ENCODE measurements around the gene CDH23.
A peak's percentile ranks its signal among the peaks of the same experiment; 100 is the strongest.

CDH23 gene

DNA sequence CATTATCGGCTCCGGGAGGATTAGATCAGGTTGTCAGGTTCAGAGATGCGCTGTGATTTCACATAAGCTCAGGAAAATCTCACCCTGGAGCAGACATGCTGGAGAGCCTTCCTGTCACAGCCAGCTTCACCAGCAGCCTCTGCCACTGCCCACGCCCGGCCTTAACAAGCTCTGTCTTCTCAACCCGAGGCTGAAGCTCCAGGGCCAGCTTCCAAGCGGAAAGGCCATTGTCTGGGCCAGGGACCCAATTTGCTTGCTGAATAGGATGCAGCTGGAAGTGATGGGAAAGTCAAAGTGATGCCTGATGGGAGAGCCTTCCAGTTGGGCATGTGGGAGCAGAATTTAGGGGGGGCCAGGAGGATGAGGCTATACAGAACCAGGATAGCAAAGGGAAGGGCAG lies 286.6 kb downstream of the CDH23 start:
- intact Hi-C loops (cut with DNase I) = no loop called here
- DNase-seq = peak in 23 of 42 donors; percentile 11 to 58 (median 38)

DNA sequence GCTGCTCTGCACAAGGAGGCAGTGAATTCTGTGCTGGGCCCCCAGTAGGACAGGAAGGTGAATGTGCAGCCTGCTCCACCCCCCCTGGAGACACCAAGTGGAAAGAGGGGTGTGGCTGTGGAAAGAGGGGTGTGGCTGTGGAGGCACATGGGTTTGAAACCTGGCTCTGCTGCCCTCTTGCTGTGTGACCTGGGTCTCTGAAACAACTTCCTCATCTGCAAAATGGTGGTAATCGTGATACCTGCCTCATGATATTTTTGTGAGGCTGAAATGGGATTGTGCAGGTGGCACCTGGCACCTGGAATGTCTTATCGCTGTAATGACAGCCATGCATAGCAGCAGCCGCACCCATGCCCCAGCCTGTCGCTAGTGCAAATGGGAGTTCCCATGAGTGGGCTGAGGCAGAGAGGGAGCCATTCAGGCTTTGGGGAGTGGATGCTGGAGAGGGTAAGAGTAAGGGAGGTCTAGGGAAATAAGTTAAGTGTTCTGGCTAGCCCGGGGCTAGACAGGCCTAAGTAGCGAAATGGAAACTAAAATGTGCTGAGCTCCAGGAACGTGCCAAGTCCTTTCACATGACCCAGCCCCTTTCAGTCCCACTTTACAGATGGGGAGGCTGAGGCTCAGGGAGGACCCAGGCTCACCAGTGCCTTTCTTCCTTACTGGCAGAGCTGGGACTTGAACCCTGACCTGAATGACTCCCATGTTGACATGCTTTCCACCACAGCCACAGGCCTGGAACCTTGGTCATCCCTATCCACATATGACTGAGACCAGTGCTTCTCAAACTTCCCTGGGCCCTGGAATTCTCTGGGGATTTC lies 287.8 kb downstream of the CDH23 start:
- peak in 25 of 42 donors; percentile 16 to 78 (median 49) for DNase-seq
- intact Hi-C loops (cut with DNase I) = no loop called here

DNA sequence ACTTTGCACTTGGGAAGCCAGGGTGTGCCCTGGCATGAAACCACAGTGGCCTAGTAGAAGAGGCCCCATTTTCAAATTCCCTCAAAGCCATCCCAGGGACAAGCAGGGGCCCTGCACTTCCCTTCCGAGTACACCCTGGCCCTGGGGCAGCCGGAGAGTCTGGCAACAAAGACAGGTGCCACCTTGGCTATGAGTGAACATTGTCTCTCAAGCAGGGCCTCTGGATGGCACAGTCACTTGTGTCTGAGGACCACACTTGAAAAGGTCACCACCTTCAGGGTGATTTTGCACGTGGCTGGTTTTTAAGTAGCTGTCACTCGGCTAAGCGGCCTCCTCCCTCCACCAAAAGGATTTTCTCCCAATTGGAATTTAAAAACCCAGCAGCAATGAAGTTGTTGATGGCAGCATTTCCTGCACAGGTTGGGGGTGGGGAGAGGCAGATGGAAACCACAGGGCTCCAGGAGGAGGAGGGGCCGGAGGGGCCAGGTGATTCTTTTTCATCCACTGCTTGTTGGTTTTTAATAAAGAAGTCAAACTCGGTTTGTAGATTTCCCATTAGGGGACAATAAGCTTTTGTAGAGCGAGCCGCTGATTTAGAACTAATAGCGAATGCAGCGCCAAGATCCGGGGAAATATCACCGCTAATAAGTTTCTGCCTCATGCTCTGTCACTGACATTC lies 289.0 kb downstream of the CDH23 start:
- DNase-seq = no peak
- intact Hi-C loops (cut with DNase I) = no loop called here

DNA sequence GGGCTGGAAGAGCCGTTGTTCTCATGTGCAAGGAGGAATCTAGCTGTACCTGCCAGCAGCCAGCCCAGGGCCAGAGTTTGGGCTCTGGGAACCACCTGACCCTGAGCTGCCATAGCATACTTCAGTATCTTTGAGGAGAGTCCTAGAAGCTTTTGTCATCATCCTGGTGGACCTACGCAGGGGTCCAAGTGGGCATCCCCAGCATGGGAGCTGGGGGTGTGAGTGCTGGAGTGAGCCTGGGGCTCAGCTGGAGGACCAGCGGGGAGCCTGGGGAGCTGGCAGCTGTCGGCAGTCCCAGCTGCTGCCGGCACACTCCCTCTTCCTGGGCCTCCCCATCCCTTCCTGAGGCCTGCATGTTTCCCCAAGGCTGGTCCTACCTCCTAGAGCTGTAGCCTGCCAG lies 290.4 kb downstream of the CDH23 start:
- intact Hi-C loops (cut with DNase I) = no loop called here
- no peak for DNase-seq

DNA sequence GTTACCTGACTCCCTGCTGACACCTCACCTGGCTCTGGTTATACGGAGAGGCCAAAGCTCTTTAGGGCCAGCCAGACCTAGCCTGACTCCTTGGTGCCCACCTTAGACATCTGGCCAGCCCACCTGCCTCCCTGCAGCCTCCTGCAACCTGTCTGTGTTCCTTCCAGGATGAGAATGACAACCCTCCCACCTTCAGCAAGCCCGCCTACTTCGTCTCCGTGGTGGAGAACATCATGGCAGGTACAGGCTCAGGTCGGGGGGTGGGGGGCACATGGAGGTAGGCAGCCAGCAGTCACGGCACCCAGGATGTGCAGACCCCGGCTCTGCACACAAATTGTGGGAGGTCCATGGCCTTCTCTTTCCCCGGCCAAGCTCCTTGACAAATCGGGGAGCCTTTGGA lies 290.8 kb downstream of the CDH23 start:
- intact Hi-C loops (cut with DNase I) = no loop called here
- DNase-seq = peak in 31 of 42 donors; percentile 26 to 82 (median 46)

DNA sequence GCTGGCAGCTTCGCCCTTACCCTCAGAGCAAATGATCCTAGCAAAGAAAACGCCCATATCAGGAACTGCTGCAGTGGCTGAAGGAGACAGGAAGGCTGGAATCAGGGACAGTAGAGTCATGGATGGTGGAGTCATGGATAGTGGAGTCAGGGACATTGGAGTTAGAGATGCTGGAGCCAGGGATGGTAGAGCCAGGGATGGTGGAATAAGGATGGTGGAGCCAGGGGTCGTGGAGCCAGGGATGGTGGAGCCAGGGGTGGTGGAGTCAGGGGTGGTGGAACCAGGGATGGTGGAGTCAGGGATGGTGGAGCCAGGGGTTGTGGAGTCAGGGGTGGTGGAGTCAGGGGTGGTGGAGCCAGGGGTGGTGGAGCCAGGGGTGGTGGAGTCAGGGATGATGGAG lies 291.5 kb downstream of the CDH23 start:
- intact Hi-C loops (cut with DNase I) = no loop called here
- no peak for DNase-seq

DNA sequence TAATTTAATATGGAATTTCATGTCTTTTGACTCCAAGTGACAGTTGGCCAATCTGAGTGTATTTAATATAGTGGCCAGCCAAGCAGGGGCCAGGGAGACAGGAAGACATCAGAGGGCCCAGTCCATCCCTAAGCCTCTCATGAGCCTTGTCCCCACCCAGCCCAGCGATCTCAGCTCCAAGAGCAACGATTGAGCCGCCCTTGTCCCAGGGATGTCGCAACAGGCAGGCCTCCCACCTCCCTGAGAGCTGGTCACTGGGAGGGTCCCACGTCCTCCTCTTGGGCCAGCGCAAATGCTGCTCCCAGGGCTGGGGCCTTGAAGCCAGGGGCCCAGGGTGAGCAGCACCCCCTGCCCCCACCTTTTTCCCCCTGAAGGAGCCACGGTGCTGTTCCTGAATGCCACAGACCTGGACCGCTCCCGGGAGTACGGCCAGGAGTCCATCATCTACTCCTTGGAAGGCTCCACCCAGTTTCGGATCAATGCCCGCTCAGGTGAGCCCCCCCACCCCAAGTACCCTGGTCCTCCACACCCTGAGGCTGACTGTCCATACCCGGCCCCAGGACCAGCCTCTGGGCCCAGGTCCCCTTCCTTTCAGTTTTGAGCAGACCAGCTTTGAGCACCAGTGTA lies 293.5 kb downstream of the CDH23 start:
- intact Hi-C loops (cut with DNase I) = no loop called here
- DNase-seq = no peak

DNA sequence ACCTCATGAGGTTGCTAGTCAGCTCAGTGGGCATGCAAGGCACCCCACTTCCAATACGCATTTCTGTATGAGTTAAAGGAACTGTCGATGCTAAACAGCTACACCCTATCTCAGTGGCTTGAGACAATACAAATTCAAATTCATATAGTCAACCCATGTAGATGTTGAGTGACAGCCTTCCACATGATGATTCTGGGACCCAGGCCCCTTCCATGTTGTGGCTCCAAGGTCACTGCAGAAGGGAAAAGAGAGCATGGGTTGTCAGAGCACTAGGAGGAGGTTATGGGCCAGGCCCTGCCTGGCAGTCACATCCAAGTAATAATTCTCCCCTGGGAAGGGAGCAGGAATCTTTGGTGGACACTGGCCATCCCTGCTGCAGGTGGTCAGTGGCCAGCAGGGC lies 294.7 kb downstream of the CDH23 start:
- no peak for DNase-seq
- intact Hi-C loops (cut with DNase I) = no loop called here

DNA sequence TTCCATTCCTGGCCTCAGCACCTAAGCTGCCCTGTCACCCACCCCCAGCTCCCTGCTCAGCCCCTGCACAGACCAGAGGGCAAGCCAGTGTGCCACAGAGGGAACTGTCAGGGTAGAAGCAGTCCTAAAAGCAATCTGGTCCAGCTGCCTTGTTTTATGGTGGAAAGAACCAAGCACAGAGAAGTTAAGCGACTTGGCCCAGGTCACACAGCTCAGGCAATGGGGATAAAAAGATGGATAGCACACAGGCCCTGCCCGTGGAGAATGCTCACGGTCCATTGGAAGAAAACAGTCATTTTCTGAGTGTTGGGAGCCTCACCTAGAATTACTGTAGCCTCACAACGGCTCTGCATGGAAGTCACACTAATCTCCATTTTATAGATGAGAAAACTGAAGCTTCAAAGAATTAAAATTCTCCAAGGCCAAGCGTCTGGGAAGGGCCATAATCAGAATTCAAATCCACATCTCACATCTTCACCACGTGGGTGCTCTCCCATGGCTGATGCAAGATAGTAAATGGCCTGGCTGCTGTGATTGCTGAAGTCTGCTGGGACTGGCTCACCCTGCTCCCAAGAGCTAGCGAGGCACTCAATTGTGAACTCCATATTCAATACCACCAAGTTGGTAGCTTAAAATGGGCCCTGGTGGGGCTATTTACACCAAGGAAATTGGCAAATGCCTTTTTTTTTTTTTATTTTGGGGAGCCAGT lies 296.0 kb downstream of the CDH23 start:
- intact Hi-C loops (cut with DNase I) = no loop called here
- DNase-seq = no peak

DNA sequence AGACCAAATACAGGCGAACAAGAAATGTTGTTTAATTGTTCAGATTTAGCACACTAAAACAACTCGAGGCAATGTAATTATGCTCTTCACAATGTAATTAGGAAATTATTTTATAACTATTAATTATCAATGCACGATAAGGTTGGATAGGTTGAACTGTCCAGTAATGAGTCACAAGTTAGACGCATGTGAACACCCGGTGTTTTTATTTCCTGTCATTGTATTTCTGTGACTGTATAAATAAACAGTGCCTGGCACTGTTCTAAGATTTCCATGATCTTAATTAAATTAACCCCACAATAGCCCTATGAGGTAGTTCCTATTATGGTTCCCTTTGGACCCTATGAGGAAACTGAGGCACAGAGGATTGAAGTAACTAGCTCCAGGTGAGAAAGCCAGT lies 296.7 kb downstream of the CDH23 start:
- intact Hi-C loops (cut with DNase I) = no loop called here

DNA sequence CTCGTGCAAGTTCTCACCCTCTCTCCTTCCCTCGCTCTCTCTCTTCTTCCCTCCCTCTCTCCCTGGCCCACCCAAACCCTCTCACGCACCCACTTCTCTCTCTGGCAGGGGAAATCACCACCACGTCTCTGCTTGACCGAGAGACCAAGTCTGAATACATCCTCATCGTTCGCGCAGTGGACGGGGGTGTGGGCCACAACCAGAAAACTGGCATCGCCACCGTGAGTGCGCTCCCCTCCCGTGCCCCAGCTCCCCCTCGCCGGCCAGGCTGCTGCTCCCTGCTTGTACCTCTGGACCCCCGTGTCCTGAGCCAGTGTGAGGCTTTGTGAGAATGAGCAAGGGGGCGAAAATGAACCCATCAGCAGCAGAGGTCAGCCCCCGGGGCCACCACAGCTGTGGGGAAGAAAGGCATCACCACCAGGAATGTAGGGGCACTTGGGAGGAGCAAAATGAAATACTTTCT lies 297.4 kb downstream of the CDH23 start:
- no peak for DNase-seq
- intact Hi-C loops (cut with DNase I) = no loop called here

More for the DNA sequence above, 296.7 kb downstream of the CDH23 start:
- no peak for DNase-seq

DNA sequence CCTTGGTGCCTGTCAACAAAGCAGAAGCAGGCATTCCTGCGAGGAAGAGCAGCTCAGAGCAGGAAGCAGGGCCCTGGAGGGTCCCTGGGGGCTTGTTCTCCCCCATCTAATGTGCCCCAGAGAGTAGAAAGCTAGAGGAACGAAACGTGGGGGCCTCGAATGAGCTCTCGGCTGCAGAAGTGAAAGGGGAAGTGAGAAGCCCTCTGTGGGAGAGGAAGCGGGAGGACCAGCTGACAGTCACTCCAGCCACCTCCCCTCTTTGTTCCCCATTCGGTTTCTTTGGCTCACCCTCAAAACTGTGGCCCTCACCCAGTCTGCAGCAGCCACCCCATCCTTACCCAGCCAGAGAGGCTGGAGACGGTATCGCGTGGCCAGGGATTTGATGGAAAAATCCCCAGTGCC lies 297.8 kb downstream of the CDH23 start:
- peak in 29 of 42 donors; percentile 19 to 62 (median 40) for DNase-seq
- intact Hi-C loops (cut with DNase I) = no loop called here

DNA sequence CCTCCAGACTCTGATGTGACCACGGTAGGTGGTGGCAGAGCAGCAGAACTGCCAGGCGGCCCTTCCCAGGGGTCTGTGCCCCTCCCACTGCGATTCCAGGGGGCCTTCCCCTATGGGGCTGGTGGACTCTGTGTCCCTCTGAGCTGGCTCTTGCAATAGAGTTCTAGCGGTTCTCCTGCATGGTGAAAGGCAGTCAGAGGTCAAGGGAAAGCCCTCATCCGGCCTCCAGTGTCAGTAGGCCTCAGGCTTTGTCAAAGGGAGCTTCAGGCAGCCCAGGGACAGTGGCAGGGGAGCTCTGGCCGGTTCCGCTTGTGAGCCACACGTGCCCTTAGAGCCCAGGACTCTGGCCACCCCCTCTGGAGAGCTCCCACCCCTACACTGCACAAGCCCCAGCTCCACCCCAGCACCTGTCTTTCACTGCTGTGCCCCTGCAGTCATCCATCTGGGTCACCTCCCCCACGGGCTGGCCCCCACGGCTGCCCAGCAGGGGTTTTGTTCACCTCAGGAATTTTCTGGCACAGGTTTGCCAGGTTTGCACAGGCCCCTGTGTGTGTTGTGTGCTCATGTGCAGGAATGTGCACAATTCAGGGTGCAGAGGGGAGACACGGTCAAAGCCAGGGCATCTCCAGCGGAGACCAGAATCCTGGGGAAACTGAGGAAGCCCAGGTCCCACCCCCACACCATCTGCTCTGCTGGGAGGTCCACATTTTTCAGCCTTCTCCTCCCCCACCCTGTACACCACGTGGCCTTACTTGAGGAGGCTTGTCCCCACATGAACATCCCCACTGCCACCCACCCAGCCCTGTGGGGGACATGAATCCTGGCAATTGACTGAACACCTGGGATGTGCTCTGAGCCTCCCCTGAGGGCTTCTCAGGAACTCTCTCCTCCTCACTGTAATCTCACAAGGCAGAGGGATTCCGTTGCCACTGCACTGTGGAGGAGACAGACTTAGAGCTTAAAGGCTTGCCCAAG lies 299.1 kb downstream of the CDH23 start:
- intact Hi-C loops (cut with DNase I) = no loop called here
- DNase-seq = no peak

DNA sequence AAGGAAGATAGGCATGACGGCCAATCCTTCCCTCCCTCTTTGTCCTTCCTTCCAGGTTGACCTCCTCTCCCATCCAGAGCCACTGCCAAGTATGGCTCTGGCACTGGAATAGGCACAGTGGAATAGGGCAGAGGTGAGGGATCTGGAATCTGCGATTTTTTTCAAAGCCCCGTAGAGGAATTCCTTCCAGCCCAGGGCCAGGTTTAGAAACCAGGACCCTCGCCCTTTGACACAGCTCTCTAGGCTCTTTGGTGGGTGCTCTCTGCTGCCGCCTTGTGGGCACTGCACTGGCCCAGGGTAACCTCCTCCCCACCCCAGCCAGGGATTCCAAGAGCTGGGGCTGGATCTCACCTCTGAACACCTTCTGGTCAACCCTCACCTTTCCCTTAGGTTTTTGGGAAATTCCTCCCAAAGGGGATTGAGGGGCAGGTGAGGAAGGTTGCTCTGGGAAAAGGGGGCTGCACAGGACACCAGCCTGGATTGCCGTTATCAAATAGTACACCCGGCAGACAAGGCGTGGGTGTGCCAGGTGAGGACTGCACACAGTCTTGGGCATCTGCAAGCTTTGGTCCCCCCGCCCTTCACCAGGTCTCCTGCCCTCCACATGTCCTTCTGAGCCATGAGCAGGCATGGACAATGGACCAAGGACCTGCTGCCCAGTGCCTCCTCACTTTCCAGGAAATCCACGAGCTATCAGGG lies 300.1 kb downstream of the CDH23 start:
- intact Hi-C loops (cut with DNase I) = no loop called here
- peak in 41 of 42 donors; percentile 41 to 86 (median 67) for DNase-seq

DNA sequence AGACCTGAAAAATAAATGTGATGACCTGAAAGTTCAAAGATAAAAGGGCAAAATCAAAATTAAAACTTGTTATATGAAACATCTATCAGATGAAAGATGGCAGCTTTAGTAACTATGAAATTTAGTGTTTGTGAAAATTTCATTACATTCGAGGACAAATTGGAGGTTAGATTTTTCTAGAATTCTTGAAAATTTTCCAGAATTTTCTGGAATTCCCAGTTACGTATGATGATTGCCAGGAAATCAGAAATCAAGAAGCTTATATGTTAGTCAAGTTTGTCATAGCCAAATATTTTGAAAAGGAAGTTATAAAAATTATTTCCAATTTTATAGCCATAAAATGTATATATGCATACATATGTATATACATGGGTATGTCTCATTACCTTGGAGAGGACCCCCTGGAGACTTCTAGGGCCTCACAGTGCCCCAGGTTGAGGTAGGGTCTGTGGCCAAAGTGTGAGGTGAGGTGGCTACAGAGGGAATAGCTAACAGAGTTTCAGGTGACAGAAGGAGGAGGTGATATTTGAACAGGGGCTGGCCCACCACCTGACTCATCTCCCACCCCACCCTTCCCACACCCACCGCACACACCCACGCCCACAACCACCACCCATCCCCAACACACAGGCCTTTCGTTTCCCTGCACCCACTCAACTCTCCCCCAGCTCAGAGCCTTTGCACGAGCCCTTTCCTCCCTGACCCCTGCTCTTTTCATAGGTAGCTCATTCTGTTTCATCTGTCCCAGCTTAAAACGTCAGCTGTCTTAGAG lies 301.4 kb downstream of the CDH23 start:
- no peak for DNase-seq
- intact Hi-C loops (cut with DNase I) = no loop called here

DNA sequence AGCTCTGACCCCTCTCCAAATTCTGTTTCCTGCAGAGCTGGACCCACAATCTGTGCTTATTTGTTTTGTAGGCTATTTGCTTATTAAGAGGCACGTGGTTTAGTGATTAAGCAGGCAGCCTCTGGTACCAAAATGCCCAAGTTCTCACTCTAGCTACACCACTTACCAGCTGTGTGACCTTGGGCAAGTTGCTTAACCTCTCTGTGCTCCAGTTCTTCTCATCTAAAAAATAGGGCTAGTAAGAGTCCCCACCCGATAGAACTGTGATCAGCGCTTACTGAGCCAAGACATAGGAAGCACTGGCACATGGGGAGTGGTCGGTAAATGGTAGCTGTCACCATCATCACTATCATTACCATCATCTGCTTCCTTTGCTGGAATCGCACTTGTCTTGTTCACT lies 302.0 kb downstream of the CDH23 start:
- no peak for DNase-seq
- intact Hi-C loops (cut with DNase I) = no loop called here
